PC-3 (cell line): ENCODE data around the gene CPEB2. TPM values are rescaled to one million over a fixed set of nuclear protein-coding genes. Genes with fewer than 3 reads are reported as not detected.

Source experiments
- ATAC-seq: fragments of 200-7000 bp; cut with Tn5 transposase; 2 replicates; pipeline ENCODE4 v1.9.1; 2020; ENCODE audit warnings: mild to moderate bottlenecking, moderate library complexity
- BruUV-seq: library from RNA; stranded (reverse); fragments of 400-500 nt; replicated peaks from 2 replicates; lab custom pipeline; 2021; lab: Mats Ljungman, UMichigan
- CTCF ChIA-PET: fragments of 300-600 bp; sonication (Branson Sonifier 250); formaldehyde crosslinking; loops from one replicate; lab custom pipeline; 2022; ENCODE audit warnings: antibody characterized with exemption; lab: Charles Lee
- POLR2A ChIA-PET: fragments of 300-600 bp; sonication (Branson Sonifier 250); formaldehyde crosslinking; loops from one replicate; lab custom pipeline; 2022; ENCODE audit warnings: antibody characterized with exemption; ENCODE audit not compliant: unreplicated experiment; lab: Charles Lee
- DNase-seq: peaks from one replicate; pipeline ENCODE4 v3.0.0-alpha.2; 2015
- H2AFZ ChIP-seq: fragments of 300-600 bp; sonication (generic); 2 replicates; pipeline ENCODE4 v1.6.0; 2016; ENCODE audit warnings: antibody characterized with exemption, low read length
- H3F3A ChIP-seq: fragments of 300-600 bp; sonication (generic); one replicate; pipeline ENCODE4 v1.6.0; 2017; ENCODE audit warnings: antibody characterized with exemption, low read length, control low read depth, mild to moderate bottlenecking; ENCODE audit not compliant: unreplicated experiment
- H3K27ac ChIP-seq: fragments of 300-600 bp; sonication (generic); 2 replicates; pipeline ENCODE4 v1.5.1; 2016; ENCODE audit warnings: mild to moderate bottlenecking, low read length
- H3K27me3 ChIP-seq: fragments of 300-600 bp; sonication (generic); 2 replicates; pipeline ENCODE4 v1.6.1; 2016; ENCODE audit warnings: low read length, mixed read lengths
- H3K36me3 ChIP-seq: fragments of 300-600 bp; sonication (generic); 2 replicates; pipeline ENCODE4 v1.6.1; 2016; ENCODE audit warnings: low read depth, mixed run types, low read length, mixed read lengths
- H3K4me1 ChIP-seq: fragments of 300-600 bp; sonication (generic); 2 replicates; pipeline ENCODE4 v1.5.1; 2016; ENCODE audit warnings: low read length; ENCODE audit not compliant: insufficient read depth
- H3K4me2 ChIP-seq: fragments of 300-600 bp; sonication (generic); 2 replicates; pipeline ENCODE4 v1.6.0; 2016; ENCODE audit warnings: low read length
- H3K4me3 ChIP-seq: fragments of 300-600 bp; sonication (generic); 2 replicates; pipeline ENCODE4 v1.5.1; 2016; ENCODE audit warnings: mild to moderate bottlenecking, low read length, mixed read lengths
- H3K79me2 ChIP-seq: fragments of 300-600 bp; sonication (generic); 2 replicates; pipeline ENCODE4 v1.6.1; 2017; ENCODE audit warnings: low read length, mixed read lengths
- H3K9ac ChIP-seq: fragments of 300-600 bp; sonication (generic); 2 replicates; pipeline ENCODE4 v1.6.0; 2016; ENCODE audit warnings: mild to moderate bottlenecking, low read length
- H3K9me2 ChIP-seq: fragments of 300-600 bp; sonication (generic); replicated peaks from 2 replicates; pipeline ENCODE4 v1.6.1; 2016; ENCODE audit warnings: mixed run types, low read length, mixed read lengths
- H3K9me3 ChIP-seq: fragments of 300-600 bp; sonication (generic); 2 replicates; pipeline ENCODE4 v1.6.1; 2016; ENCODE audit warnings: low read length, mixed read lengths
- H4K20me1 ChIP-seq: fragments of 300-600 bp; sonication (generic); 2 replicates; pipeline ENCODE4 v1.6.1; 2016; ENCODE audit warnings: low read length, mixed read lengths
- EZH2 ChIP-seq: fragments of 300-600 bp; sonication (generic); IDR thresholded peaks from one replicate; pipeline ENCODE4 v1.6.1; 2017; ENCODE audit warnings: antibody characterized with exemption, mild to moderate bottlenecking, low read length; ENCODE audit not compliant: unreplicated experiment
- EZH2phosphoT487 ChIP-seq: fragments of 300-600 bp; sonication (generic); IDR thresholded peaks from 2 replicates; pipeline ENCODE4 v1.6.1; 2018; ENCODE audit warnings: mild to moderate bottlenecking, antibody characterized with exemption, low read length, borderline replicate concordance
- intact Hi-C: fragments of 100-400 bp; cut with micrococcal nuclease; formaldehyde crosslinking; loops from 2 replicates; pipeline ENCODE4 v1.9.0; 2023
- total RNA-seq: library from RNA; depleted of rRNA; stranded (reverse); fragments of >200 nt; gene quantifications from 2 replicates; pipeline ENCODE4 v1.2.3, GENCODE V29; 2014
- TF ChIP-seq, protein P1 (sequence below): fragments of 300-600 bp; sonication (generic); conservative IDR thresholded peaks from 2 replicates; pipeline ENCODE4 v1.5.1; 2017; ENCODE audit warnings: antibody characterized with exemption, low read depth, mild to moderate bottlenecking, low read length

Gene CPEB2
- total RNA-seq, 1 experiment from 2014 or later: 1.8 TPM

DNA sequence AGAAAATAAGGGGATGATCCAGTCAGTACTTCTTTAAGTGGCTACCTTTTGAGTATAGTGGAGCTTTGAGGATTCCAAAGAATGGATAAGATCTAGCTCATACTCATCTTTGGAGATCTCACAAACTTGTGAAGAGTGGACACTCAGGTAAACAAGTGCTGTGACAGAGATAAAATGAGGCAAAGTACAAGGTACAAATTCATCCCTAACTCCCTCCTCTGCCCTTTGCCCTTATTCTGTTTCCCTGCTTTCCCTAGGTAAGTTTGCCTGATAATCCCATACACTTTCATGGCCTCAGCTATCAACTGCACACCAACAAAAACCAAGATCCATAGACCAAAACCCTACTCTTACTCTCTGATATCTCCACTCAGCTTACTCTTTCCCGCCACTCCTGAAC is 16.4 kb upstream of the CPEB2 start:
- Histone ChIP-seq H3K36me3 (no peaks in the 10 kb centered on the region), H3K27me3 (no peaks in the 10 kb centered on the region), H2AFZ (no peak overlapping the region), H3K4me2 (no peak overlapping the region), H3K9ac (no peak overlapping the region), H3K9me3 (no peaks in the 10 kb centered on the region), H3K4me1 (no peaks in the 10 kb centered on the region), H4K20me1 (no peaks in the 10 kb centered on the region), H3F3A (no peaks in the 10 kb centered on the region), H3K9me2 (no peaks in the 10 kb centered on the region), H3K4me3 (no peak overlapping the region), H3K27ac (no peak overlapping the region), H3K79me2 (no peaks in the 10 kb centered on the region)
- POLR2A ChIA-PET: no interaction called here
- intact Hi-C loops: no loop called here
- BruUV-seq: no TSS peak
- no peak for ATAC-seq
- DNase-seq: no peak
- TF ChIP-seq EZH2phosphoT487: no peak
- TF ChIP-seq, protein P1, sequence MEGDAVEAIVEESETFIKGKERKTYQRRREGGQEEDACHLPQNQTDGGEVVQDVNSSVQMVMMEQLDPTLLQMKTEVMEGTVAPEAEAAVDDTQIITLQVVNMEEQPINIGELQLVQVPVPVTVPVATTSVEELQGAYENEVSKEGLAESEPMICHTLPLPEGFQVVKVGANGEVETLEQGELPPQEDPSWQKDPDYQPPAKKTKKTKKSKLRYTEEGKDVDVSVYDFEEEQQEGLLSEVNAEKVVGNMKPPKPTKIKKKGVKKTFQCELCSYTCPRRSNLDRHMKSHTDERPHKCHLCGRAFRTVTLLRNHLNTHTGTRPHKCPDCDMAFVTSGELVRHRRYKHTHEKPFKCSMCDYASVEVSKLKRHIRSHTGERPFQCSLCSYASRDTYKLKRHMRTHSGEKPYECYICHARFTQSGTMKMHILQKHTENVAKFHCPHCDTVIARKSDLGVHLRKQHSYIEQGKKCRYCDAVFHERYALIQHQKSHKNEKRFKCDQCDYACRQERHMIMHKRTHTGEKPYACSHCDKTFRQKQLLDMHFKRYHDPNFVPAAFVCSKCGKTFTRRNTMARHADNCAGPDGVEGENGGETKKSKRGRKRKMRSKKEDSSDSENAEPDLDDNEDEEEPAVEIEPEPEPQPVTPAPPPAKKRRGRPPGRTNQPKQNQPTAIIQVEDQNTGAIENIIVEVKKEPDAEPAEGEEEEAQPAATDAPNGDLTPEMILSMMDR: no peak
- no peak for TF ChIP-seq EZH2
- CTCF ChIA-PET: no interaction called here

DNA sequence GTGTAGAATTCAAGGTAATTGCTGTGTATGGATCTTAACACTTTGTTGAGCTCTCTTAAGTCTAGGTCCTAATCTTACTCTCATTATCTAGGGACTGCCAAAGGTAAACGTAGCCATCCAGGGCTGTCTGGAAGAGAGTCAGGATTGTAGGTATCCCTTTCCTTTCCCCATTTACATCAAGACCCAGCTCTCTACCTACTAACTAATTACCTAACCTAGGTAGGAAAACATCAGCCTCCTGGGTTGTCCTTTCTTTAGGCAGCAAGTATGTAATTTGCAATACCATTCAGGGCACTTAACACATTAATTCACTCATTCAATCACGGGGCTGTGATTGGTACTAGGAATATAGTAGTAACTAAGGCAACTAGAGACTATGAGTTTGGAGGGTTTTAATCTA is 15.2 kb upstream of the CPEB2 start:
- ChIA-PET POLR2A (interaction anchor here (0.6 kb wide), 1 partner anchor 676 kb away, joined by 4 read pairs; no protein-coding TSS in a partner anchor), CTCF (no interaction called here)
- H2AFZ ChIP-seq: no peak overlapping the region
- H3F3A ChIP-seq: no peaks in the 10 kb centered on the region
- no peaks in the 10 kb centered on the region for H3K9me2 ChIP-seq
- no peaks in the 10 kb centered on the region for H3K36me3 ChIP-seq
- DNase-seq (no peak), ATAC-seq (no peak)
- H3K27ac ChIP-seq: no peak overlapping the region
- no peak overlapping the region for H3K9ac ChIP-seq
- H3K79me2 ChIP-seq: no peaks in the 10 kb centered on the region
- intact Hi-C loops: no loop called here
- H3K9me3 ChIP-seq: no peaks in the 10 kb centered on the region
- H4K20me1 ChIP-seq: no peaks in the 10 kb centered on the region
- H3K27me3 ChIP-seq: no peaks in the 10 kb centered on the region
- H3K4me3 ChIP-seq: no peak overlapping the region
- TF ChIP-seq, protein P1: no peak
- TF ChIP-seq EZH2 (no peak), EZH2phosphoT487 (no peak)
- H3K4me1 ChIP-seq: no peaks in the 10 kb centered on the region
- no TSS peak for BruUV-seq
- no peak overlapping the region for H3K4me2 ChIP-seq

GRCh38 chr4:14990484-14990883 is 11.8 kb upstream of the CPEB2 start:
- Histone ChIP-seq H3K27me3 (no peaks in the 10 kb centered on the region), H4K20me1 (no peaks in the 10 kb centered on the region), H3K4me1 (peaks cover 5% of the 10 kb centered on the region; the same call in 1 of the 2 replicates), H3K27ac (no peak overlapping the region), H3K9me2 (no peaks in the 10 kb centered on the region), H3K4me2 (no peak overlapping the region), H3F3A (no peaks in the 10 kb centered on the region), H3K79me2 (no peaks in the 10 kb centered on the region), H3K4me3 (no peak overlapping the region), H3K36me3 (no peaks in the 10 kb centered on the region), H3K9ac (no peak overlapping the region), H2AFZ (no peak overlapping the region), H3K9me3 (no peaks in the 10 kb centered on the region)
- no peak for DNase-seq
- CTCF ChIA-PET: no interaction called here
- POLR2A ChIA-PET: interaction anchor here (0.7 kb wide), 1 partner anchor 791 kb away, joined by 4 read pairs; no protein-coding TSS in a partner anchor
- ATAC-seq: no peak
- intact Hi-C loops: no loop called here
- TF ChIP-seq EZH2phosphoT487: no peak
- no peak for TF ChIP-seq EZH2
- TF ChIP-seq, protein P1: no peak
- BruUV-seq: no TSS peak
